ENCODE data around the gene PAMR1.

- TF ChIP-seq POLR2A (IDR thresholded peaks at IDR 0.05): no peak
- TF ChIP-seq, protein P1, sequence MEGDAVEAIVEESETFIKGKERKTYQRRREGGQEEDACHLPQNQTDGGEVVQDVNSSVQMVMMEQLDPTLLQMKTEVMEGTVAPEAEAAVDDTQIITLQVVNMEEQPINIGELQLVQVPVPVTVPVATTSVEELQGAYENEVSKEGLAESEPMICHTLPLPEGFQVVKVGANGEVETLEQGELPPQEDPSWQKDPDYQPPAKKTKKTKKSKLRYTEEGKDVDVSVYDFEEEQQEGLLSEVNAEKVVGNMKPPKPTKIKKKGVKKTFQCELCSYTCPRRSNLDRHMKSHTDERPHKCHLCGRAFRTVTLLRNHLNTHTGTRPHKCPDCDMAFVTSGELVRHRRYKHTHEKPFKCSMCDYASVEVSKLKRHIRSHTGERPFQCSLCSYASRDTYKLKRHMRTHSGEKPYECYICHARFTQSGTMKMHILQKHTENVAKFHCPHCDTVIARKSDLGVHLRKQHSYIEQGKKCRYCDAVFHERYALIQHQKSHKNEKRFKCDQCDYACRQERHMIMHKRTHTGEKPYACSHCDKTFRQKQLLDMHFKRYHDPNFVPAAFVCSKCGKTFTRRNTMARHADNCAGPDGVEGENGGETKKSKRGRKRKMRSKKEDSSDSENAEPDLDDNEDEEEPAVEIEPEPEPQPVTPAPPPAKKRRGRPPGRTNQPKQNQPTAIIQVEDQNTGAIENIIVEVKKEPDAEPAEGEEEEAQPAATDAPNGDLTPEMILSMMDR (IDR thresholded peaks at IDR 0.05): peak in 1 of 4 experiments; percentile 36
Observed at GRCh38 chr11:35487532-35488078, 37.8 kb downstream of the PAMR1 start.

All from gastroesophageal sphincter (tissue), 3 donors.